ENCODE results near the gene FLT1.

DNA sequence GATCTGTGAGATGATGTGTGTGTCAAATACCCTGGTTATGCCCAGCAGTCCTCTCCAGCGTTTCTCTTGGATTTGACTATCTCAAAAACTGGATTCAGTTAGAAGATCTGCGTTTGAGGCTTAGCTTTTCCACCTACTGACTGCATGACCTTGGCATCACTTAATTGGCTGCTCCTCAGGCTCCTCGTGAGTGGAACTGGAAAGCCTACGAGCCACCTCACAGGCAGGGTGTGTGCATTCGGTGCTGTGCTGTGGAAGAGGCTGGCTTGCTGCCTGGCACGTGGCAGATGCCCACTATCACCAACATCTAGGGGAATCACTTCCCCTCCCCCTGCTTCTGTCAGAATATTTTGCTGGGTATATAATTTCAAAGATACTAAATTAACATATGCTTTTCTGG is 25.6 kb downstream of the FLT1 start:
- TF ChIP-seq YY1 (IDR thresholded peaks at IDR 0.05; ENCODE audit: insufficient read depth, insufficient read length) (no peak), ZNF274 (IDR thresholded peaks at IDR 0.05; ENCODE audit: low read depth, low read length) (no peak)

Measured in NT2/D1 (cell line).